PC-9 (cell line): ENCODE results near the gene N4BP2L2.

Experiments used
- CTCF ChIP-seq: fragments of 200-600 bp; sonication (generic); conservative IDR thresholded peaks from 2 replicates; pipeline ENCODE4 v1.6.1; 2017; ENCODE audit warnings: mixed run types, antibody characterized with exemption, mild to moderate bottlenecking, moderate library complexity
- EZH2 ChIP-seq: fragments of 200-600 bp; sonication (generic); IDR thresholded peaks from 2 replicates; pipeline ENCODE4 v1.8.0; 2017; ENCODE audit warnings: antibody characterized with exemption, low read depth

- TF ChIP-seq CTCF, result no peak
- no peak for TF ChIP-seq EZH2
Observed at GRCh38 chr13:32587011-32587810, 48.6 kb upstream of the N4BP2L2 start.
